ENCODE measurements around the gene KCNQ1.

Gene KCNQ1

DNA sequence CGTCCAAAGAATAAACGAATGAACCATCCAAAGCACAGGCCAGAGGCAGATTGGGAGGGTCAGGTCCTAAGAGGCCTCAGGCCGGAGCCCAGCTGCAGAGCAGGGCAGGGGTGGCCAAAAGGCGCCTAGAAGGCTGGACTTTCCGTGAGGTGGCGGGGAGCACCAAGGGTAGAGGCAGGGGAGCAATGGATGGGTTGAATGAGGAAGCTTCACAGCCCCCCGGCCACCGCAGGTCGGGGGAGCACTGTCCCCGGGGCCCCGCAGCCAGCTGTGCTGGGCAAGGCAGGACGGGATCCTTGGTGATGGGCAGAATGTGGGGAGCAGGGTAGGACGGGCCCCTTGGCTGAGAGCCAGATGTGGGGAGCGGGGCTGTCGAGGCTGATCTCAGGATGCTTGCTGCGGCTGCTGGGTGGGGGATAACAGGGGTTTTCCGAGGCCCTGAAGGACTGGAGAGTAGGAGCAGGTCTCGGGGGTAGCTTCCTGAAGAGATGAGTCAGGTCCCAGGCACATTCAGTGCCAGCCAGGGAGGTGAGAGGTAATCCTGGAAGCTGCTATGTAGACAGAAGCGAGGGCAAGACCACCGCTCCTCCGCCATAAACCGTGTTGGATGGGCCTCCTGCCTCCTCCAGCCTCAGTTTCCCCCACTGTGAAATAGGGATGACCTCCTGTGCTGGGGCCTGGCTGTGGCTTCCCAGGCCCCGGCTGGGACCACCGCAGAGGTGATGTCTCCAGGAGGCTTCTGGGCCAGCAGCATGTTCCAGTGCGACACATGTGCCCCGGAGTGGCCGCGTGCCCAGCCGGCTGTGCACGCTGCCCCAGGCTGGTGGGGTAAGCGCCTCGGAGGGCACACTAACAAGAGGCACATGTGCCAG is 289.6 kb downstream of the KCNQ1 start:
- no peak overlapping the region for H3K9ac ChIP-seq (ENCODE audit: low read length)
- H3K4me2 ChIP-seq (ENCODE audit: low read depth, low read length, poor library complexity, severe bottlenecking), result no peak overlapping the region
- no peak overlapping the region for H3K4me3 ChIP-seq (ENCODE audit: insufficient read depth, low read length, poor library complexity, severe bottlenecking)
- H3K36me3 ChIP-seq (ENCODE audit: low read length), result no peaks in the 10 kb centered on the region
- H3K27me3 ChIP-seq (ENCODE audit: low read length), result no peaks in the 10 kb centered on the region
- no peaks in the 10 kb centered on the region for H3K9me3 ChIP-seq (ENCODE audit: insufficient read depth, low read length)
- no peaks in the 10 kb centered on the region for H3K79me2 ChIP-seq (ENCODE audit: insufficient read depth, low read length)
- no peaks in the 10 kb centered on the region for H4K20me1 ChIP-seq (ENCODE audit: low read depth, low read length)
- no peaks in the 10 kb centered on the region for H3K9me2 ChIP-seq (replicated peaks; ENCODE audit: insufficient read depth, low read length)
- TF ChIP-seq, protein P1, sequence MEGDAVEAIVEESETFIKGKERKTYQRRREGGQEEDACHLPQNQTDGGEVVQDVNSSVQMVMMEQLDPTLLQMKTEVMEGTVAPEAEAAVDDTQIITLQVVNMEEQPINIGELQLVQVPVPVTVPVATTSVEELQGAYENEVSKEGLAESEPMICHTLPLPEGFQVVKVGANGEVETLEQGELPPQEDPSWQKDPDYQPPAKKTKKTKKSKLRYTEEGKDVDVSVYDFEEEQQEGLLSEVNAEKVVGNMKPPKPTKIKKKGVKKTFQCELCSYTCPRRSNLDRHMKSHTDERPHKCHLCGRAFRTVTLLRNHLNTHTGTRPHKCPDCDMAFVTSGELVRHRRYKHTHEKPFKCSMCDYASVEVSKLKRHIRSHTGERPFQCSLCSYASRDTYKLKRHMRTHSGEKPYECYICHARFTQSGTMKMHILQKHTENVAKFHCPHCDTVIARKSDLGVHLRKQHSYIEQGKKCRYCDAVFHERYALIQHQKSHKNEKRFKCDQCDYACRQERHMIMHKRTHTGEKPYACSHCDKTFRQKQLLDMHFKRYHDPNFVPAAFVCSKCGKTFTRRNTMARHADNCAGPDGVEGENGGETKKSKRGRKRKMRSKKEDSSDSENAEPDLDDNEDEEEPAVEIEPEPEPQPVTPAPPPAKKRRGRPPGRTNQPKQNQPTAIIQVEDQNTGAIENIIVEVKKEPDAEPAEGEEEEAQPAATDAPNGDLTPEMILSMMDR (IDR thresholded peaks at IDR 0.05; ENCODE audit: insufficient read depth, low read length, poor library complexity, severe bottlenecking), result no peak
- no peak for TF ChIP-seq EZH2phosphoT487 (conservative IDR thresholded peaks at IDR 0.05; ENCODE audit: low read length)
- H2AFZ ChIP-seq (ENCODE audit: low read depth, low read length, severe bottlenecking), result no peak overlapping the region
- no peak overlapping the region for H3K27ac ChIP-seq (ENCODE audit: low read depth, low read length)
- no peaks in the 10 kb centered on the region for H3F3A ChIP-seq (ENCODE audit: insufficient read depth)

DNA sequence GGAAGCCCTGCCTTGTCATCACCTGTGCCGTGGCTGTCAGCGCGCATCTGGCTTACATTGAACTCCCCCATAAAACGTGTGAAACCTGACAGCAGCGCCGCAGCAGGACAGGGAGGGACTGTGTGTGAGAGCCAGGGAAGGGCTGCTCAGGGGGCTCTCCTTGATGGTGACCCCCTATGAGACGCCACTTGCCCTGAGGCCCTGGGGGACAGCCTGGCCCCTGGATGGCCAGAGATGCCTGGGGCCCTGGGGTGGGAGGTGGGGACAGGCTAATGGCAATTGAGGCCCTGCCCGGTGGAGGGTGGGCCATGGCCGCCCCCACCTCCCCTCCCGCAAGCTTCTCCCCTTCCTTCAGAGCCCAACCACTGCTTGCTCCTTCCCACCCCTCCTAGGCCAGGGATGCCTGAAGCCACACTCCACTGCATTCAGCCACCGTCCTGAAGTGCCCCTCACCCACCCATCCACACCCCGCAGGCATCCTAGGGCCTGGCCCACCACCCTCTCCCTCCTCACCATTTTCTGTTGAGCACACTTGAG is 290.3 kb downstream of the KCNQ1 start:
- Histone ChIP-seq H3K4me2 (ENCODE audit: low read depth, low read length, poor library complexity, severe bottlenecking) (no peak overlapping the region), H2AFZ (ENCODE audit: low read depth, low read length, severe bottlenecking) (no peak overlapping the region), H3K9me2 (replicated peaks; ENCODE audit: insufficient read depth, low read length) (no peaks in the 10 kb centered on the region), H3K79me2 (ENCODE audit: insufficient read depth, low read length) (no peaks in the 10 kb centered on the region), H3K9ac (ENCODE audit: low read length) (no peak overlapping the region), H3K36me3 (ENCODE audit: low read length) (no peaks in the 10 kb centered on the region), H3K9me3 (ENCODE audit: insufficient read depth, low read length) (no peaks in the 10 kb centered on the region), H4K20me1 (ENCODE audit: low read depth, low read length) (no peaks in the 10 kb centered on the region), H3K27me3 (ENCODE audit: low read length) (no peaks in the 10 kb centered on the region), H3F3A (ENCODE audit: insufficient read depth) (no peaks in the 10 kb centered on the region), H3K27ac (ENCODE audit: low read depth, low read length) (no peak overlapping the region), H3K4me3 (ENCODE audit: insufficient read depth, low read length, poor library complexity, severe bottlenecking) (no peak overlapping the region)
- TF ChIP-seq EZH2phosphoT487 (conservative IDR thresholded peaks at IDR 0.05; ENCODE audit: low read length), result no peak
- TF ChIP-seq, protein P1 (IDR thresholded peaks at IDR 0.05; ENCODE audit: insufficient read depth, low read length, poor library complexity, severe bottlenecking), result no peak

DNA sequence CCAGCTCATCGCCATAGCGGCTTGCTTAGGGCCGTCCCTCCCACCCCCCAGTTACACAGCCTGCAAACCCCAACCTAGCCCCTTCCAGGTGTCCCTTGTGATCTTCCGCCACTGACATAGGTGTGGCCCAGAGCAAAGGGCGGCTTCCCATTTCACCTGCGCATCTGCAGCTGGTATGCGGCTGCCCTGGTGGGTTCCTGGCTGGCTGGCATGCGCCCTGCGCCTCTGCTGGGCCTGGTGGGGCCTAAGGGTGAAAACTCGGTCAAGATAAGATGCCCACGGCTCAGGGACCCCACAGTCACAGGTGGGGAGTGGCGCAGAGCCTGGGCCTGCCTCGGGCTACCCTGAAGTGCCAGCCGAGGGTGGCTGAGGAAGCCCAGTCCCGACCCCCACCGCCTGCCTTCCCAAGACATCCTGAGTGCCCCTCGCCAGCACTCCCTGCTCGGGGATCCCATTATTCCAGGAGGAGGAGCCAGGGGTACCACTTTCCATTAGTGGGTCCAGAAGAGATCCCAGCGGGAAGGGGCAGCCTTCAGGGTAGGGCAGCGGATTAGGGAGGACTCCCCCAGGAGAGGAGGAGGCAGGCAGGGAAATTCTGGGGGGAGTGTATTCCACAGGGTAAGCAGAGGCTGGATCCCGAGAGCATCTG is 291.9 kb downstream of the KCNQ1 start:
- no peak for TF ChIP-seq EZH2phosphoT487 (conservative IDR thresholded peaks at IDR 0.05; ENCODE audit: low read length)
- TF ChIP-seq, protein P1 (IDR thresholded peaks at IDR 0.05; ENCODE audit: insufficient read depth, low read length, poor library complexity, severe bottlenecking), result no peak
- Histone ChIP-seq H3K36me3 (ENCODE audit: low read length) (no peaks in the 10 kb centered on the region), H3F3A (ENCODE audit: insufficient read depth) (no peaks in the 10 kb centered on the region), H3K27ac (ENCODE audit: low read depth, low read length) (no peak overlapping the region), H3K9ac (ENCODE audit: low read length) (no peak overlapping the region), H3K4me2 (ENCODE audit: low read depth, low read length, poor library complexity, severe bottlenecking) (no peak overlapping the region), H3K9me3 (ENCODE audit: insufficient read depth, low read length) (no peaks in the 10 kb centered on the region), H3K4me3 (ENCODE audit: insufficient read depth, low read length, poor library complexity, severe bottlenecking) (no peak overlapping the region), H3K9me2 (replicated peaks; ENCODE audit: insufficient read depth, low read length) (no peaks in the 10 kb centered on the region), H3K27me3 (ENCODE audit: low read length) (no peaks in the 10 kb centered on the region), H3K79me2 (ENCODE audit: insufficient read depth, low read length) (no peaks in the 10 kb centered on the region), H4K20me1 (ENCODE audit: low read depth, low read length) (no peaks in the 10 kb centered on the region), H2AFZ (ENCODE audit: low read depth, low read length, severe bottlenecking) (no peak overlapping the region)
